Skeletal muscle cell (primary cell): ENCODE measurements around the gene AMH.
A peak's percentile ranks its signal among the peaks of the same experiment; 100 is the strongest.

Experiments used
- DNase-seq: peaks from one replicate; pipeline ENCODE4 v3.0.0-alpha.2; 2010; ENCODE audit warnings: low read depth
- H3K4me3 ChIP-seq: 2 replicates; pipeline ENCODE4 v1.5.1; 2011; ENCODE audit warnings: low read depth, mild to moderate bottlenecking, control low read depth, low read length, moderate library complexity

Gene AMH

DNA sequence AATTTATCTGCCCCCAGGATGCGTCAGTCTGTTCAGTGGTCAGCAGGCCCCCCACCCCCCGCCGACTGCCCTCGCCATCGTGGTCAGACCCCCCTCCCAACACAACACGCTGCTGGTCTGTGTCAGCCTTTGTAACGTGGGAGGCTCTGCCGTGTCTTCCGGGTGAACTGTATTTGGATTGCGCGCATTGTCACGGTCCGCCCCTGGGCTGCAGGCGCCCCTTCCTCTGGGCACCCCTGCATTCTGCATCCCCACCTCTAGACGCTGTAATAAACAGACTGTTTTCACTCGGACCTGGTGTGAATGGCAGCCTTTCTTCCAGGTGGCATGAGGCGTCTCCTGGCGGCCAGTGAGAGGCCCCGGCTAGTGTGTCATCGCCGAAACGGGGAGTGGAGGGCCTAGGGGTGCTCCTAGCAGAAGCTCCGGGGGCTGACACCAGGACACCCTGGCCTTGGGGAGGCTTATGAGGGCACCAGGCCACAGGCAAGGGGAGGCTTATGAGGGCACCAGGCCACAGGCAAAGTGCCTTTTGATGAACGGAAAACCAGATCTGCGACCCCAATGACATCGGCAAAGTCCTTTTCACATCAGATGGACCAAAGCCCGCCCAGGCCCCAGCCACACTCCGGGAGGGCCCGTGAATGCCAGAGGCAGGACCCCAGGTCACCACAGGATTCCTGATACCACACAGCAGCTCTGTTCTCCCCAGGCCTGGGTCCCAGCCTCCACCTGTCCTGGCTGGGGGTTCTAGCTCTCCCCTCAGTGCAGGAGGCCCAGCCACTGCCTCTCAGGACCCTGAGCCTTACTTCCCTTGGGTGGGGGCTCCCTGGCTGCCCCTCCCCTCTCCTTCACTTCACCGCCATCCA is 16.6 kb upstream of the AMH start:
- H3K4me3 ChIP-seq, result no peak overlapping the region

DNA sequence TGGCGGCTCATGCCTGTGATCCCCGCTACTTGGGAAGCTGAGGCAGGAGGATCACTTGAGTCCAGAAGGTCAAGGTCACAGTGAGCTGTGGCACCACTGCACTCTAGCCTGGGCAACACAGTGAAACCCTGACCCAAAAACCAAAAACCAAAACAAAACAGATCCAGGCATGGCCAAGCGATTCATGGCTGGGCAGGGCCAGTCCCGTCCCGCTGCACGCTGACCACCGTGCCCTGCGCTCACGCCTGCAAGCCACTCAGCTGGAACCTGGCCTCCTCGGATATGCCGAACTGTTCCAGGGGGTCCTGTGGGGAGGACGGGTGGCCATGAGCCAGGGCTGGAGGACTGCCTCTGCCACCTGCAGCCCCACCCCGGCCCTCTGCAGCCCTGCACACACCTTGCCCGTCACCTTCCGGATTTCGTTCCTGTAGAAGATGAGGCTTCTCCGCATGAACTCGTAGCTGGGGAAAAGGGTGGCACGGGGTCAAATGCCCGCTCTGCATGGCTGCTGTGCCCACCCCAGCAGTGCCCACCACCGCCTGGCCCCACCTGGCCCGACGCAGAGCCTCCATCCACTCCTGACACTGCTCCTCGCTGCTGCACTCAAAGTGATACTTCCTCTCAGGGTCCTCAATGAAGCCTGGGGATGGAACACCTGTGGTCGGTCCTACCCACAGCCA is 15.4 kb upstream of the AMH start:
- no peak overlapping the region for H3K4me3 ChIP-seq
- no peak for DNase-seq

More for the DNA sequence above, 16.6 kb upstream of the AMH start:
- DNase-seq, result no peak

DNA sequence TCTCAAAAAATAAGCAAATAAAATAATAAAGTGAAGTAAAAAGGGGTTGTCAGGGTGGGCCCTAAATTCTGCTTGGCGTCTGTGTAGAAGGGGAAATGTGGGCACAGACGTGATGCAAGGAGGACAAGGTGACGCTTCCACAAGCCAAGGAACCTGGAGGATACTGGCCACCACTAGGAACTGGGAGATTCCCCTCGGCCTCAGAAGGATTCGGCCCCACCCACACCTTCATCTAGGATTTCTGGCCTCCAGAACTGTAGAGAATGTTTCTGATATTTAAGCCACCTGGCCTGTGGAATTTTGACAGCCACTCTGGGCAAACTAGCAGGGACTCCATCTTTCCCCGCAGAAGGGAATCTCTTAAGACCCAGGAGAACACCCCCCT is 14.1 kb upstream of the AMH start:
- H3K4me3 ChIP-seq, result peak overlapping the region; percentile 78
- no peak for DNase-seq

DNA sequence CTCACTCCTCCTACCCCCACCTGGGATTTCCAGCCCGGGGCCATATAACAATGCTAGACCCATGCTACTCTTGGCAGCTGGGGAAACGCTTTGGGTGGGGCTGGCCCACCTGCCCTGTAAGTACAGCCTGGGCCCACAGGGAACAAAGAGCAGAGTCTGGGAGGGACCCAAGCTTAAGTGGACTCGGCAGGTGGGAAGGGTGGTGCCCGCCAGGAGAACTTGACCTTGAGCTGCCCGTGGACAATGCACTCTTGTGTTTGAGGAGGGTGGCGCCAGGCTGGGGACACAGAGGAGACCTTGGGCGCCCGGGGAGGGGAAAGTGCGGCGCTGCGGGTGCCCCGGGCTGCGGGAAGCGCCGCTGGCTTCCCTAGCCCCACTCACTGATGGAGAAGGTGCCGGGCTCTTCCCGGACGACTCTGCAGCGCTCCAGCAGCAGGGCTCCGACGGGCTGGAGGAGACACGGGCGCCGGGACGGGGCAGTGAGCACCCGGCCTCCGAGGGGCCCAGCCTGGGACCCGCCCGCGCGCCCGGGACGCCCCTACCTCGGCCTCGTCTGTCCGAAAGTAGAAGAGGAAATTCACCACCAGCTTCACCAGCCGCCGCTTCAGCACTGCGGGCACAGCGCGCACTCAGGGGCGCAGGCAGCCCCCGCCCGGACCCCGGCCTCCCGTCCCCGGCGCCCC is 13.6 kb upstream of the AMH start:
- no peak for DNase-seq
- peak overlapping the region; percentile 78 for H3K4me3 ChIP-seq

DNA sequence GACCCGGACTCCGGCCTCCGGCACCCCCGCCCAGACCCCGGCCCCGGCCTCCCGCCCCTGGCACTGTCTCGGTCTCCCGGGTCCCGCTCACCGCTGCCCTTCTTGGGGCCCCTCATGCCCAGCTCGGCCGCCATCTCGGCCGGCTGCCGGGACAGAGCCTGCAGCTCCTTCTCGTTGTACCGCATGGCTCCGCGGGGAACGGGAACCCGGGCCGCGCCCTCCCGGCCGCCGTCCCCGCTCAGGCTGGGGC is 13.1 kb upstream of the AMH start:
- DNase-seq, result no peak
- H3K4me3 ChIP-seq, result peak overlapping the region; percentile 78

DNA sequence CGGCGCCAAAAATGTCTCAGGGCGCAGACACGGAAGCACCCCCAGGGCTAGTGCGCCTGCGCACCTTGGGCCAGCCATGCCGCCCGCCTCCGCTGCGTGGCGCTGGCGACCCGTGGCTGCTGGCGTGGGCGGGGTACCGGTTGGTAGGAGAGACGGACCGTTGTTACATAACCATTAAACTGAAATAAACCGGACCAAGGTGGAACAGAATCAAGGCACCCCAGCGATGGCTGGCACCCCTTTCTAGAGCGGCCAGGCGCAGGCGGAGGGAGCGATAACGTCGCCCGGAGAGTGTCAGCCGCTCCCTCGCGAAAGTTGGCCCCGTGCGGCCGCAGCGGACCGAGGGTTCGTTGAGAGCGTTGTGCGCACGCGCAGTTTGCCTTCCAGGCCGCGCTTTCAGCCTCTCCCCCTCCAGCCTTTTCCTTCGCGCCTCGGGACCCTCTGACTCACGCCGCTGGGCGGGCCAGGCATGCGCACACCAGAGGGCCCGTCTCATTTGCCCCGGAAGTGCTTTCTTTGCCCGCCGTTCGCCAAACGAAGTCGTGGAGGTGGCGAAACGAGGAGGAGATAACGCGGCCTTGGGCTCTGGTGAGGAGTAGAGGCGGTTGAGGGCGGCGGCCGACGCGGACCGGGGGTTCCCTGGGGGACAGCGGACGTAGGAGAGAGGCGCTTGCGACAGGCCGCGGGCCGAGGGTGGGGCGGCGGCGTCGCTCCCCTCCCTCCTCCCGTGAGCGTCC is 12.6 kb upstream of the AMH start, which contains the start of the genes PLEKHJ1 and SF3A2:
Gene PLEKHJ1, minus strand, starts transcription at position 16 of the 737 bp plus-strand sequence. CDS start 81 bp downstream, outside the sequence.
Gene SF3A2, plus strand, starts transcription at position 511 of the 737 bp plus-strand sequence. CDS start 6,595 bp downstream, outside the sequence.
- peak; percentile 88 for DNase-seq

DNA sequence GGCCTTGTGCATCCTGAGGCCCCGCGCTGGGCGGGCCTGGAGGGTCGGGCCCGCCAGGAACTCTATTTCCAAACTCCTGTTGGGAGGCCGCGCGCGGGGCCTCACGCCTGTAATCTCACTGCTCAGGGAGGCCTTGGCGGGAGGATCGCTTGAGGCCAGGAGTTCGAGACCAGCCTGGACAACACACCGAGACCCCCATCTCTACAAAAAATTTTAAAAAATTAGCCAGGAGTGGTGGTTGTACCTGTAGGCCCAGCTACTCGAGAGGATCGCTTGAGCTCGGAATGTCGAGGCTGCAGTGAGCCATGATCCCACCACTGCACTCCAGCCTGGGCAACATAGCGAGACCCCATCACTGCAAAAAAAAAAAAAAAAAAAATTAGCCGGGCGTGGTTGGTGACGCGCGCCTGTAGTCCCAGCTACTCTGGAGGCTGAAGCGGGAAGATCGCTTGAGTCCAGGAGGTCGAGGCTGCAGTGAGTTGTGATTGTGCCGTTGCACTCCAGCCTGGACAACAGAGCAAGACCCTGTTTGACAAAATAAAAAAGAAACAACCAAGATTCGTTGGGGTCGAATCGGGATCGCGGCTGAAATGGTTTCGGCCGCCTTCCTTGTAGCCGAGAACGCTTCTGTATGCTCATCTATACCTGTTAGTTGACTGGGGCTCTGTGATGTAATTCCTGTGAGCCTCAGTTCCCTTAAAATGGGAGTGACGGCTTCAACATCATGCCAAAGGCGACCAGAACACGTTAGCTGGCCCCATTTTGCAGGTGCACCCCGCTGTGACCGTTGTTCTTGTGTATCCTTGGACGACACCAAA is 11.9 kb upstream of the AMH start:
- peak overlapping the region; percentile 78 for H3K4me3 ChIP-seq
- DNase-seq, result no peak

More for the DNA sequence above, 12.6 kb upstream of the AMH start, which contains the start of the genes PLEKHJ1 and SF3A2:
- H3K4me3 ChIP-seq, result peak within 1 kb of the TSS; percentile 78

DNA sequence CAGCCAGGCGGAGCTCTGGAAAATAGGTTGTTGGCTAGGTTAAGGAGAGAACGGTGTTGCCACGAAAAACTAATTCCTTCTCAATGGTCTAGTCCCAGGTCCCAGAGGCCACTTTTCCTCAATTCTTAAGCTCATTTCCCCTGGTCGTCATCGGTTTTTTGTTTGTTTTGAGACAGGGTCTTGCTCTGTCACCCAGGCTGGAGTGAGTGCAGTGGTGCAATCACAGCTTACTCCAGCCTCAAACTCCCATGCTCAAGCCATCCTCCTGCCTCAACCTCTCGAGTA is 11.3 kb upstream of the AMH start:
- DNase-seq, result no peak
- peak overlapping the region; percentile 78 for H3K4me3 ChIP-seq

DNA sequence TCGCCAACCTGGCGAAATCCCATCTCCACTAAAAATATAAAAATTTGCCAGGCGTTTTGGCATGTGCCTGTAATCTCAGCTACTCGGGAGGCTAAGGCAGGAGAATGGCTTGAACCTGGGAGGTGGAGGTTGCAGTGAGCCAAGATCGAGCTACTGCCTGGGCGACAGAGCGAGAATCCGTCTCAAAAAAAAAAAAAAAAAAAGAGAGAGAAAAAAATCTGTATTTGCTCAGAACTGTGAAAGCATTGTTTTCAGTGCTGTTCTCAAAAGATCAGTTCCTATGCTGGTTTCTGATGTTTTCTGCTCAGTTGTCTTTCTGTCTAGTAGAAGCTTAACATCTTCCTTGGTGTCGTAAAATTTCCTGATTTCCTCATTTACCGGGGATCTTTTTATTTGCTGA is 9.9 kb upstream of the AMH start:
- no peak for DNase-seq
- H3K4me3 ChIP-seq, result peak overlapping the region; percentile 45

DNA sequence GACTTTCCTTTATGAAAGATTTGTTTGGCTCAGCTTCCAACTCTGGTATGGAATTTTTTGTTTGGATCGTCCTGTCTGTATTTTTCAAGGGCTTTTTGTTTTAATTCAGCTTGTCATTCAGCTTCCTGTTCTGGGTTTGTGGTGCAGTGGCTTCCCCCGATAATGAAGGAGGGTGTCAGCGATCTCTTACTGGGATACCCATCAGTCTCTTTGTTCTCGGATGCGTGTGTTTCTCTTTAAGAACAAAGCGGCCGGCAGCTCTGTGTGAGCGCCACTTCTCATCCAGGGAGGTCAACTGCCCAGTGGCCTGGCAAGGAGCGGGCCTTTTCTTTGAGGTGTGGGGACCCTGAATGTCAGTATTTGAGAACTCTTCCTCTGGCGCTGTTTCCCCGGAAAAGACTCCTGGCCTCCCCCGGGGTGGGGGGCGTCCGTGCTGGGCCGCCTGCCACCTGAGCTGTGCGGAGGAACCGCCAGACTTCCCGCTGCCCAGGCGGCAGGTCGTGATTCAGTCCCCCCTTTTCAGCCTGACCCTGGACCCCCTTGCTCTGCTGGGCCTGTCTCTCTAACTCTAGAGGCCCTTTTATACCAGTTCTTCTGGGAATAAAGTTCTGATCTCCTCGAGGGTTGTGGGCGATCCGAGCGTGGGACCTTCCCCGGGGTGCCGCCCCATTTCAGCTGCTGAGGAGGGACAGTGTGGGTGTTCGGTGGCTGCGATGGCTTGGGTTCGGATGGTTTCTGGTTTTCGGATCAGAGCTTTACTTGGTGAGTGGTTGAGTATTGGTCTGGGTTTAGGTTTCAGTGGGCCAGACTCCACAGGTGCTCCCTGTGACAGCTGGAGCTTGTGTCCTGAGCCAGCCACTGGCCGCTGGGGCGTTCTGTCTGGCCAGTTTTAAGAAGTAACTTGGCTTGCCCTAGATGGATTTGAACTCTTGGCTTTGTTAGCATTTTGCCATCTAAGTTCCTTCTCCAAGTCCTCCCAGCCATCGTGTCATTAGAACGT is 9.1 kb upstream of the AMH start:
- no peak for DNase-seq
- peak overlapping the region; percentile 45 for H3K4me3 ChIP-seq

DNA sequence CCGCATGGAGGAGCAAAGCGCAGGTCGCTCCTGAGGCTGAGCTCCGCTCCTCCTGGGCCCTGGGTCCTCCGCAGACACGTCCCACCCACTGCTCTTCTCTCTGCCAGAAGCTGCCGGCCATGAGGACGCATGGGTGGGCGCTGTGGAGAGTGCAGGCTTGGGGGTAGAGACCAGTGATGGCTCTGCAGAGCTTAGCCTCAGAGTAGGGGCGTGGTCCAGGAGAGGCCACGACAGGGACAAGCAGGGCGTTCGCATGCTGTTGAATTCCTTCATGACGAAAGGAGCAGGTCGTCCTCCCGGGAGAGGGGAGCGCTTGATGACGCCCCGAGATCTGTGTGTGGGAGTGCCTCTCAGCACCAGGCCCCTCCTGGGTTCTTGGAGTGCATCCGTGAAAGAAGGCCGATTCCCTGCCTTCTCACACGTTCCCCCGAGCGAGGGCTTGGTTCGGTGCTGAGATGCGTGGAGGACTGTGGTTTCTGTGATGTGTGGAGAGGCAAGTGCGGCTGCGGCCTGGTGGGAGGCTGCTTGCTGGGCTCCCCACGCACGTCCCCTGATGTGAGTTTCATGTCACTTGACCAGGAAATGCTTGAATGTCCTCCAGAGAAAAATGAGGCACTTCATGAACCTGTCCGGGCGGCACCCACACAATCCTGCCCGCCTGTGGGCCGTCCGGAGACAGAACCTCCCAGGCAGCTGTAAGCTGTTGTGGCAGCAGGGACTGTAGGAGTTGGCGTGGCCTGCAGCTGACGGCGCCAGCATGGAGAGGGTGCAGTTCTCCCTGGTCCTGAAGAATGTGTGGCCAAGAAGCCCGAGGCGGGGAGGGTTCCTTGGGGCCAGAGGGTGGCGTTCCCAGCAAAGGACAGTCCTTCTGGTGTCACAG is 8.0 kb upstream of the AMH start:
- no peak for DNase-seq
- no peak overlapping the region for H3K4me3 ChIP-seq

DNA sequence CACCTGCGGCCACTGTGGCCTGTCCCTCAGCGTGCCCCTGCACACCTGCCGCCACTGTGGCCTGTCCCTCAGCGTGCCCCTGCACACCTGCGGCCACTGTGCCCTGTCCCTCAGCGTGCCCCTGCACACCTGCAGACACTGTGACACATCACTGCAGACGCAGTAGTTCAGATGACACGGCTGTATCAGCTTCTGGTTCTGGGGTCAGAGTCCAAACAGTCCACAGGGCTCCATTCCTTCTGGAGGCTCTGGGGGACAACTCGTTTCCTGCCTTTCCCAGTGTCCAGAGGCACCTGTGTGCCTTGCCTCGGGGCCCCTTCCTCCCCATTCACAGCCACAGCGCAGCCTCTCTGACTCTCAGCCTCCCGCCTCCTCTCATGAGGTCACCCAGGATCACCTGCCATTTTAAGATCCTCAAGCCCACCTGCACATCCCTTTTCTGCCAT is 7.0 kb upstream of the AMH start:
- DNase-seq, result no peak
- H3K4me3 ChIP-seq, result no peak overlapping the region

DNA sequence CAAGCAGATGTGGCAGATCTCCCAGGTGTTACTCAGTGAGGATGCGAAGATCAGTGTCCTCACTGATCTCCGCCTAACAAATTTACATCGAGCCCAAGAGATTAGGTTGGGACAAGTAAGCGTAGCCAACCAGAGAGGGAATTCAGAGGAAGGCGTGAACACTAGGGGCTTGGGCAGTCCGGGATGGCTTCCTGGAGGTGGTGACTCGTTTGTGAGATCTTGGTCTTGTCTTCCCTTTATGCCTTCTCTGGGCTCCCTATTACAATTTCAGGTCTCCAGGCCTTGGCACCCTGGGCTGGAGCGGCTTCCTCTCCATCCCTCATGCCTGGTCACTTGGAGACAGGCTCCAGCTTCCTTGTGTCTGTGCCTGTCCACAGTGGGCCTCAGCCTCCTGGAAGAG is 6.3 kb upstream of the AMH start:
- H3K4me3 ChIP-seq, result no peak overlapping the region
- no peak for DNase-seq

DNA sequence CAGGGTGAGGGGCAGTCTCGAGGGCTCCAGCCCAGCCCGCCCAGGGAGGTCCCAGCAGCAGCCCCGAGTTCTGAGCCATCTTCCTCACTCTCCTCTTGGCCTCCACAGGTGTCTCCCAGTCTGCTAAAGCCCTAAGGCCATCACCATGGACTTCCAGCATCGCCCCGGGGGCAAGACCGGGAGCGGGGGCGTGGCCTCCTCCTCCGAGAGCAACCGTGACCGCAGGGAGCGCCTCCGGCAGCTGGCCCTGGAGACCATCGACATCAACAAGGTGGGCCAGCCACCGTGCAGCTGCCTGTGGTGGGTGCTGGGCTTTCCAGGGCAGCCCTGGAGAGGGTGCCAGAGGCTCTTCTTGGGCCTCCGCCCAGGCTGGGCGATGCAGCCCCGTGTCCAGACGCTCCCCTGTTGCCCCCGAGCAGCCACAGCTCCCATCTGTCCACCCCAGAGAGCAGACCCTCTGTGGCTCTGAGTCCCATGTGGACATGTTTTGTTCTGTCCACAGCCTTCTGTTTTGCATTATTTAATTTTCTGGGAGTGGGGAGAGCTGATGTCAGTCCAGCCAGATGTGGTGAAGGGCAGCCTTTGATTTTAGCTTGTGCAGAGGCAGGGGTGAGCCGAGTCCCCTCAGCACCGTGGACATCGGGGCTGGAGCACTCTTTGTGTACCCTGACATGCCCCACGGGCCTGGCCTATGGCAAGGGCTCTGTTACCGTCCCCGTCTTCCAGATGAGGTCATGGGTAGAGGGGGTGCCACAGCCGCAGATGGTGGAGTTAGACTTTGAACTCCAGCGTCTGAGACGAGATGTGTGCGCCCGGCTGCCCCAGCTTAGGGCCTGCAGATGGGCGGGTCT is 5.6 kb upstream of the AMH start:
- no peak for DNase-seq
- H3K4me3 ChIP-seq, result no peak overlapping the region

DNA sequence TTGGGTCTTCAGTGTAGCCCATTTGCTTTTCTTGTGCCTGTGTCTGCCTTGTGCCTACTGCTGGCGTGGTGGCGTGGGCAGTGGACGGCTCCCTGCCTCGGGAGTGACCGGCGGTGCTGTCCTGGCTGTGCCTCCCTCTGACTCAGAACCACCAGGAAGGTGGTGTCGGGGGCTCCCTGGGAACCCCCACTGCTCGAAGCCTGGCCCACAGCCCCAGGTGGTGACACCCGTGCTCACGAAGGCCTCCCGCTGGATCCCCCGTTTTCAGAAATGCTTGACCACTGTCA is 5.1 kb upstream of the AMH start:
- no peak overlapping the region for H3K4me3 ChIP-seq
- DNase-seq, result no peak

DNA sequence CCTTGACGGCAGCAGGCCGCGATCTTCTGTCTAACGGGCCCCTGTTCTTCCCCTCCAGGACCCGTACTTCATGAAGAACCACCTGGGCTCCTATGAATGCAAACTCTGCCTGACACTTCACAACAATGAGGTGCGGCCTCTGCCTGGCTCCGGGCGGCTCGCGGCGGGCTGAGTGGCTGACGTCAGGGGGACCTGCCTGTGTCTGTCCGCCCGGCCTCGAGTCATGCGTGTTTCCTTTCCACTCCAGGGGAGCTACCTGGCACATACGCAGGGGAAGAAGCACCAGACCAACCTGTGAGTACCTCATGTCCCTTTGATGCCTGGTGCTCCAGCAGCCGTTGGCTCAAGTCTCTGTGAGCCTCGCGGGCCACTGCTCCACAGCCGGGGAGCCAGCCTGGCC is 4.6 kb upstream of the AMH start:
- DNase-seq, result no peak
- H3K4me3 ChIP-seq, result no peak overlapping the region
